WTC11 (cell line): ENCODE results near the gene CBY2.

Source experiments
- CTCF ChIP-seq: fragments of 200-600 bp; IDR thresholded peaks from 2 replicates; pipeline ENCODE4 v1.8.0; 2022; ENCODE audit warnings: antibody characterized with exemption
- PREB ChIP-seq: sonication (generic); formaldehyde crosslinking; IDR thresholded peaks from 2 replicates; pipeline ENCODE4 v1.8.1; 2022; ENCODE audit warnings: mild to moderate bottlenecking, missing genetic modification reagents, moderate library complexity, borderline replicate concordance
- TEAD4 ChIP-seq: sonication (generic); formaldehyde crosslinking; IDR thresholded peaks from 2 replicates; pipeline ENCODE4 v1.8.0; 2022; ENCODE audit warnings: mild to moderate bottlenecking, missing genetic modification reagents

GRCh38 chr13:45717349-45717748 is 15.2 kb downstream of the CBY2 start:
- TF ChIP-seq TEAD4 (CRISPR knock-in tag) (no peak), PREB (no peak), CTCF (no peak)
